ENCODE data around the gene RIPPLY1. TPM values are rescaled to one million over a fixed set of nuclear protein-coding genes. Genes with fewer than 3 reads are reported as not detected.

The RIPPLY1 gene
- total RNA-seq, 1 donor, result not detected

GRCh38 chrX:106903856-106904528 lies 851 bp upstream of the RIPPLY1 start:
- H3K4me3 ChIP-seq (ENCODE audit: low read depth, low read length), result no peak overlapping the region
- no peak for TF ChIP-seq CTCF (IDR thresholded peaks at IDR 0.05; ENCODE audit: insufficient read depth, low read length)
- DNase-seq (ENCODE audit: low read depth), result no peak

GRCh38 chrX:106902684-106903083 lies 457 bp downstream of the RIPPLY1 start:
- TF ChIP-seq CTCF (IDR thresholded peaks at IDR 0.05; ENCODE audit: insufficient read depth, low read length), result no peak
- H3K4me3 ChIP-seq (ENCODE audit: low read depth, low read length), result no peak overlapping the region
- DNase-seq (ENCODE audit: low read depth), result no peak

- TF ChIP-seq CTCF (IDR thresholded peaks at IDR 0.05; ENCODE audit: insufficient read depth, low read length), result no peak
- H3K4me3 ChIP-seq (ENCODE audit: low read depth, low read length), result no peak overlapping the region
- DNase-seq (ENCODE audit: low read depth), result no peak
These were observed 1.3 kb downstream of the RIPPLY1 start for GRCh38 chrX:106901781-106902219.

GRCh38 chrX:106901341-106901740 lies 1.8 kb downstream of the RIPPLY1 start:
- no peak for DNase-seq (ENCODE audit: low read depth)
- no peak overlapping the region for H3K4me3 ChIP-seq (ENCODE audit: low read depth, low read length)
- TF ChIP-seq CTCF (IDR thresholded peaks at IDR 0.05; ENCODE audit: insufficient read depth, low read length), result no peak

GRCh38 chrX:106899841-106900240 lies 3.3 kb downstream of the RIPPLY1 start:
- H3K4me3 ChIP-seq (ENCODE audit: low read depth, low read length), result no peak overlapping the region
- DNase-seq (ENCODE audit: low read depth), result no peak
- TF ChIP-seq CTCF (IDR thresholded peaks at IDR 0.05; ENCODE audit: insufficient read depth, low read length), result no peak

- no peak overlapping the region for H3K4me3 ChIP-seq (ENCODE audit: low read depth, low read length)
- TF ChIP-seq CTCF (IDR thresholded peaks at IDR 0.05; ENCODE audit: insufficient read depth, low read length), result no peak
- DNase-seq (ENCODE audit: low read depth), result peak; percentile 18
These were observed 3.9 kb downstream of the RIPPLY1 start for GRCh38 chrX:106899276-106899675.

- TF ChIP-seq CTCF (IDR thresholded peaks at IDR 0.05; ENCODE audit: insufficient read depth, low read length), result peak; percentile 27
- peak; percentile 59 for DNase-seq (ENCODE audit: low read depth)
- no peak overlapping the region for H3K4me3 ChIP-seq (ENCODE audit: low read depth, low read length)
These were observed 4.7 kb downstream of the RIPPLY1 start for GRCh38 chrX:106898462-106898861.

Measured in fibroblast of the aortic adventitia (primary cell).